Right ventricle myocardium superior (tissue), 1 donor: Measurements from ENCODE around the gene FAM210A. TPM values are rescaled to one million over a fixed set of nuclear protein-coding genes. Genes with fewer than 3 reads are reported as not detected.
A peak's percentile ranks its signal among the peaks of the same experiment; 100 is the strongest.

Source experiments
- ATAC-seq: fragments of 200-7000 bp; cut with Tn5 transposase; one replicate; pipeline ENCODE4 v1.9.1; 2020; ENCODE audit warnings: mild to moderate bottlenecking; ENCODE audit not compliant: poor library complexity
- DNase-seq: peaks from one replicate; pipeline ENCODE4 v3.0.0-alpha.2; 2020
- intact Hi-C: fragments of 100-400 bp; cut with DNase I; formaldehyde crosslinking; loops from one replicate; pipeline ENCODE4 v1.11.2; 2022
- total RNA-seq: library from RNA; stranded (reverse); fragmentation: NEBNext Ultra II Directional; extraction: Animal tissue kit (Norgen Biotek cat#: 25700); gene quantifications from one replicate; pipeline ENCODE4 v1.2.1, GENCODE V29; 2021
- donor health status: DM: no; HTN: yes; CAD: no; lungs with severe emphysema.

Gene FAM210A
- total RNA-seq, 1 donor from 2014 or later = 62.1 TPM

GRCh38 chr18:13657974-13658373, 68.4 kb downstream of the FAM210A start:
- intact Hi-C loops = no loop called here
- ATAC-seq = peak; percentile 30
- no peak for DNase-seq

GRCh38 chr18:13653746-13654433, 72.5 kb downstream of the FAM210A start:
- no peak for DNase-seq
- intact Hi-C loops = no loop called here
- peak; percentile 28 for ATAC-seq

GRCh38 chr18:13649397-13650390, 76.7 kb downstream of the FAM210A start:
- ATAC-seq = no peak
- intact Hi-C loops = no loop called here
- DNase-seq = no peak

GRCh38 chr18:13647761-13648160, 78.6 kb downstream of the FAM210A start:
- DNase-seq (no peak), ATAC-seq (no peak)
- intact Hi-C loops = no loop called here

GRCh38 chr18:13646633-13647032, 79.7 kb downstream of the FAM210A start:
- intact Hi-C loops = no loop called here
- no peak for ATAC-seq
- no peak for DNase-seq

GRCh38 chr18:13645093-13645492, 81.3 kb downstream of the FAM210A start:
- ATAC-seq (no peak), DNase-seq (no peak)
- intact Hi-C loops = no loop called here

- ATAC-seq (no peak), DNase-seq (no peak)
Measured at GRCh38 chr18:13643261-13643751, 83.1 kb downstream of the FAM210A start.

GRCh38 chr18:13642440-13642827, 83.9 kb downstream of the FAM210A start:
- DNase-seq (no peak), ATAC-seq (no peak)
- intact Hi-C loops = no loop called here

More at GRCh38 chr18:13643261-13643751, 83.1 kb downstream of the FAM210A start:
- intact Hi-C loops = no loop called here

GRCh38 chr18:13641551-13642439, 84.6 kb downstream of the FAM210A start:
- DNase-seq (peak; percentile 70), ATAC-seq (peak; percentile 67)
- intact Hi-C loops = no loop called here

- intact Hi-C loops = no loop called here
- no peak for DNase-seq
- no peak for ATAC-seq
Measured at GRCh38 chr18:13640266-13640860, 86.0 kb downstream of the FAM210A start.

- intact Hi-C loops = no loop called here
- ATAC-seq = peak; percentile 72
Measured at GRCh38 chr18:13638719-13639595, 87.4 kb downstream of the FAM210A start.

GRCh38 chr18:13635046-13635445, 91.3 kb downstream of the FAM210A start:
- ATAC-seq (peak; percentile 74), DNase-seq (peak; percentile 77)
- intact Hi-C loops = no loop called here

More at GRCh38 chr18:13638719-13639595, 87.4 kb downstream of the FAM210A start:
- DNase-seq = no peak

- intact Hi-C loops = no loop called here
Measured at GRCh38 chr18:13633700-13634099, 92.7 kb downstream of the FAM210A start.

GRCh38 chr18:13630716-13631268, 95.6 kb downstream of the FAM210A start:
- ATAC-seq (no peak), DNase-seq (no peak)
- intact Hi-C loops = loop anchor here (2.0 kb wide), 1 partner anchor 72 kb away; no protein-coding TSS in a partner anchor

More at GRCh38 chr18:13633700-13634099, 92.7 kb downstream of the FAM210A start:
- DNase-seq = no peak
- ATAC-seq = no peak

- intact Hi-C loops = loop anchor here (2.0 to 5.0 kb wide), 2 partner anchors 71 to 413 kb away; partner anchors contain the start of gene LDLRAD4
- DNase-seq (no peak), ATAC-seq (peak; percentile 90)
Measured at GRCh38 chr18:13629841-13630715, 96.3 kb downstream of the FAM210A start.

GRCh38 chr18:13628211-13628610, 98.1 kb downstream of the FAM210A start:
- ATAC-seq = no peak
- no peak for DNase-seq
- intact Hi-C loops = loop anchor here (5.0 kb wide), 1 partner anchor 411 kb away; the partner anchor contains the start of gene LDLRAD4
